Right renal cortex interstitium (tissue), 3 donors: ENCODE data around the gene TENM4. TPM values are rescaled to one million over a fixed set of nuclear protein-coding genes. Genes with fewer than 3 reads are reported as not detected.

Experiments used
- DNase-seq, 3 donors: peaks; one replicate each; pipeline ENCODE4 v3.0.0-alpha.2; 2013; ENCODE audit warnings: low read depth in 3 of 3, low spot score in 2 of 3
- polyA plus RNA-seq, 3 donors: library from polyadenylated mRNA; unstranded; fragments of 120-200 nt; gene quantifications; one replicate each; pipeline ENCODE4 v1.2.1, GENCODE V29; 2013; ENCODE audit not compliant: insufficient read length in 3 of 3

TENM4 gene
- polyA plus RNA-seq = 10 to 100 TPM; 20.2 to 22.7 (median 21.1) TPM

DNA sequence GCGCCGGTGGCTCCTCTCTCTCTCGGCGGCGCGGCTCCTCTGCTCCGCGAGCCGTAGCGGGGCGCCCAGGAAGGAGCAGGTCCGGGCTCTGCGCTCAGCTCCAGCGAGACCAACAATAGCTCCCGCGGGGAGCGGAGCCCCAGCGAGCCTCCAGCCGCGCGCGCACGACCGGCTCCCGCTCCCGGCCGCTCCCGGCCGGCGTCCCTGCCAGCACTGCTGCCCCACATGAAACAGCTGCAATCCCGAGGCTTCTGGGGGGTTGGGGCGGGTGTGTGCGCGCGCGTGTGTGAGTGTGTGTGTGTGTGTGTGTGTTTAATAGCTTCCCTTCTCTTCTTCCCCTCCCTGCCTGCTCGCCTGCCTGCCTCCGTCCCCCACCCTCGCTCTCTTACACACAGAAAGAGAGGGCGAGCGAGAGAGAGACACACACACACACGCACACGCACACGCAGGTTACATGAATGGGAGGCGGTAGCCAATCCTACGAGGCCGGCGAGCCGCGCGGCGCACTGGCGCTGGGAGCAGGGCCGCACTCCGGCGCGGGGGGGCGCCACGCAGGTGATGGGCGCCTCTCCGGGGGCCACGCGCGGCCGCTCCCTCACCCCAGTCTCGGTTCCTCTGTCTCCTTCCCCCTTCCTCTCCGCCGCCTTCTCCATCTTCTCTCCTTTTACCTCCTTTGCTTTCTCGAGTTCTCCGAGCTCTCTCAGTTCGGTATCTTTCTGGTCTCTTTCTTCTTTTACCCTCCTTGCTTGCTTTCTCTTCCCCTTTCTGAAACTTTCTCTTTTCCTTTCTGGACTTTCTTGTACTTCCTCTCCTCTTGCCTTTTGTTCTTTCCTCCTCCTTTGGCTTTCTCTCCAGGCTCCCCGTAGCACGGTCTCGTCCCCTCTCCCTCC lies at the start of gene TENM4:
Gene TENM4 (minus strand): TSS at position 460 of the 890 bp plus-strand sequence. CDS start 371,086 bp downstream, outside the sequence.
- peak; percentile 72 to 77 (median 77) for DNase-seq

DNA sequence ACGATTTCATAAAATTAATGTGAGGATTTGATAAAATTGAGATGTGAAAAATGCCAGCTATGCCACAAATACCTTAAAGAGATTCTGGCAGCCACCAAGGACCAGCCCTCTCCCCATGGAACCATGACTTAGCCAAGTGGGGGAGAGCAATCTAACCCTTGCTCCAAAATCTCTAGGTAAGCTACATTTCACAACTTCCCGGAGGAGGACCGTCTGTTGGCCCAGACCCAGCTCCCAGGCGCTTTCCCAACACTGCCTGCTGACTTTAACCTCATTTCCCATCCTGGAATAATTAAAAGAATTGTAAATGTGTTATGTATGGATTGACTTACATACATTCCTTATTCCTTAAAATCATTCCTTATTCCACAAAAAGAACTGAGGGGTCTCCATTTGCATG lies 47.5 kb upstream of the TENM4 start:
- no peak for DNase-seq

DNA sequence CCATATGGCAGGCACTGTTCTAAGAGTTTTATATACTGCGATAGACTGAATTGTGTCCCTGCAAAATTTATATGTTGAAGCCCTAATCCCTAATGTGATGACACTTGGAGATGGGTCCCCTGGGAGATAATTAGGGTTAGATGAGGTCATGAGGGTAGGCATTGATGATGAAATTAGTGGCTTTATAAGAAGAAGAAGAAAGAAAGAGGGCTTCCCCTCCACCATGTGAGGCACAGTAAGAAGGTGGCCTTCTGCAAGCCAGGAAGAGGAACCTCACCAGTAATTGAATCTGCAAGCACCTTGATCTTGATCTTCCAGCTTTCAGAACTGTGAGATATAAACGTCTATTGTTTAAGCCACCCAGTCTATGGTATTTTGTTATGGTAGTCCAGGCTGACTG lies 46.6 kb upstream of the TENM4 start:
- no peak for DNase-seq

DNA sequence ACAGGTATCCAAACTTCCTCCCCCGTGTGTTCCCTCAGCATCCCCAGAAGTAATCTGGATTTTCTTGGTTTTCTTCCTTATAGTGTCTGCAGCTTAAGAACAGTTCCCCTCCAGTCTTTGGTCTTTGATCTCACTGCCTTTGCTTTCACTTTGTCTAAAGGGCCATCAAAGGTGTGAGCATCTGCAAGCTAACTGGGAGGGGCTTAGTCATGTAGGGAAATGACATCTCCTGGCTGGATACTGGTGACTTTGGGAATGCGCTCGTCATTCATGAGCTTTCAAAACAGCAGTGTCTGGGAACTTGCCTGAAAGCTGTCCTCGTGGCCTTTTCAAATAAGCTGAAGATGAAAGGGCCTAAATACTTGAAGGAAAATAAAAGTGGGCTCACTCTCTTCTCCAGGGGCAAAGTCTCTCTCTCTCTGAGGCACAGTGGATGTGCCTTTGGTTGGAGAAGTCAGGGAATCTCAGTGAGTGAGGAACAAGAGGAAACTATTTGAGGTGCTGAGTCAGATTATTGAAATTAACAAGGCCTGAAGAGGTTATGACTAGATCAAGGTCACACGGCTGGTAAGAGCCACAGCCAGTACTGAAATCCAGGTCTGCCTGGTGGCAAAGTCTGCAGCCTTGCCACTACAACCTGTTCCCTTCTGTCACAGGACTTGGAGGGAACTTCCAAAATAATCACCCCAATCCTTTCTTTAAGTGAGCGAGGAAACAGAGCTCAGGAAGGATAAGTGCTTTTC lies 45.6 kb upstream of the TENM4 start:
- DNase-seq = no peak

DNA sequence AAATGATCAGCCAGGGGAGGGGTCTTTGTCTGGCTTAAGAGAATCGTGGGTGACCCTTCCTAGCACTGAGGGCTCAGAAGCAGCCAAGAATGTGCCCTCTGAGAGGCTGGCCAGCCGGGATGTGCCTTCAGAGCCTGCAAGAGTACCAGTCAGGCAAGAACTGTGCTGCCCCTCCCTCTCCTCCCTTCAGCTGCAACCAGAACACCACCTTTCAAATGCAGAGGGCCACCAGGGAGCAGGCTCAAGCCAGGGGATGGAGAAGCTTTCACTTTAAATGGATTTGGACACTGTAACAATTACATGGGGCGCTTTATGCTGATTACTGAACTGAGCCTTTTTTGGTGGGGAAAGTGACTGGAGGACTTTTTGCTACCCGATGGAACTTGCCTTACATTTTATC lies 44.9 kb upstream of the TENM4 start:
- DNase-seq = no peak

DNA sequence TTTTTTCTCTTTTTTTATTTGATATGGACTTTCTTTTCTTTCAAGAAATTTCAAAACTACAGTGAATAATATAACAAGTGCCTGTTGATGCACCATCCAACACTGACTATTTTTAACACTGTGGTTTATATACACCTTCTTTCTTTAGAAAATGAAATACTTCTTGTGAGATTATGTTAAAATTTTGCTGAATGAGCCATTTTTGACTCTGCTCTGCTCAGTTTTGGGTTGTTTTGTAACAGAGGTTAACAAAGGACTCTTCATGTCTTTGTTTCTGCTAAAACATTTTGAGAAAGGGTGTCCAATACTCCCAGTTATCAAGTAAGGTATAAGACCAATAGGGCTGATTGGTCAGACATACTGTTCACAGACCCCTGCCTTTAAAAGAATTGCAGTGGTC lies 44.0 kb upstream of the TENM4 start:
- DNase-seq = no peak

DNA sequence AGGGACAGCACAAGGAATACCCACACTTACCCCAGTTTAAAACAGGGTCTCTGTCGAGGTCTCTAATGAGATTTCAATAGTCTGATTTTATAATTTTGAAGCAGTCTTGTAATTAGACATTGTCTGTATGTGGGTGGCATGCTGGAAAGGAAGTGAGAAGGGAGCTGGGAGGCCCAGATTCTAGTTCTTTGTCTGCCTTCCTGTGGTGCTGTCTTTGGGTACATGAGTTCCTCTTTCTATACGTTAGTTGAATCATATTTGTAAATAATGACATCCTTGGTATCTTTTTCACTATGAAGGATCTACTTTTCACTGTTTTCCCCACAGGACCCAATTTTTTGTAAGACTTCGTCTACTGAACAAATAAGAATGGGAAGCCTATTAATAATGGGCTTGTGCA lies 42.0 kb upstream of the TENM4 start:
- DNase-seq = no peak

DNA sequence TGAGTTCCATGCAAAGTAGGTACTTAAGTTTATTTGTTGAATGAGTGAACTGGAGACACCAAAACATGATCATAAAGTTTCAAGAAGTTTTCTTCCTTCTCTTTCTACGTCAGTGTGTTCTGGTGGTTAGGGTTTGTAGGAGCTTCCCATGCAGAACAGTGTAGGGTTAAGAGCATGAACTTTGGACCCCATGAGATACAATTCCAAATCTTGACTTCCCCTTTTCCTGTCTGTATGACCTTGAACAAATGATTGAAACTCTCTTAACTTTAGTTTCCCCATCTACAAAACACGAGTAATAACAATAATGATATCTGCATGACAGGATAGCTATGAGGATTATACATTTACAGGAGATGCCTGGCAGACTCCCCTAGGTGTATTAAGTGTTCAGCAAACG lies 41.0 kb upstream of the TENM4 start:
- no peak for DNase-seq

DNA sequence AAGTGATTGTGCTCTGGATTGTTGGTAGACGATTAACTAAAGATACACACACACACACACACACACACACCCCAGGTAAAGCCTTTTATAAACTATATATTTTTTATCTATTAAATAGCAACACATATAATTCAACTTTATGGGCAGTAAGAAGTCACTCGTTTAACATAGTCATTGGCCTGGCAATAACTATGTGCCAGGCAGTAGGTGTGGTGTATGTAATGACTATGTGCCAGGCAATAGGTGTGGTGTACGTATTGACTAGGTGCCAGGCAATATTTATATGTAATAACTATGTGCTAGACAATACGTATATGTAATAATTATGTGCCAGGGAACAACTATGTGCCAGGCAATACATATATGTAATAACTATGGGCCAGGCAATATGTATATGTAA lies 40.0 kb upstream of the TENM4 start:
- no peak for DNase-seq

DNA sequence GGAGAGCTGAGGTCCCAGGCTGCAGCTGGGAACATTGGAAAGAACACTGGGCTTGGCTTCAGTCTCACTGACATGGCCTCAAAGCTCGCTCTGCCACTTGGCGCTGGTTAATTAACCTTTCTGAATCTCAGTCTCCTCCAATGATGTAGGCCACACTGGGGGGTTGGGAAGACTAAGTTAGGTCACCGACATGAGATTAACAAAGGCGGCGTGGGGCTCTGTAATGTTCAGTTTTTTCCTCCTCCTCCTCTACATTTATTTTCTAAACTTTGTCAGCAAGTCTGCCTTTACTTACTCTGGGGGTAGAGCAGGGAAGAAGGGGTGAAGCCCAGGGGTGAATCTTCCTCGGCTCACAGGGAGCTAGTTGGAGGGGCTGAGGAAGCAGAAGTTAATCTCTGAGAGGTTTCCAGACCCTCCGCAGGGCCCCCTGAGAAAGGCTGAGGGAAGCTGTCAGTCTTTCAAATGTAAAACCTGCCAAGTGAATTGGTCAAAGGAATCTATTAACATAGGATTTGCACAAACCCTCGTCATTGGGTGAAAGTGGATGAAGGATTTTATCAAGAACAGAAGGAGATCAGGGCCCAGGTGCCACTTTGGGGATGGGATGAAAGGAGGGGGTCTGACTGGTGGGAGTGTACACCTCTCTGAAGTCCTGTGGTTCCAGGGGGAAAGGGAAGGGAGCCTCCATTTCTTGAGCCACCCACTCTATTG lies 32.1 kb upstream of the TENM4 start:
- DNase-seq = no peak

DNA sequence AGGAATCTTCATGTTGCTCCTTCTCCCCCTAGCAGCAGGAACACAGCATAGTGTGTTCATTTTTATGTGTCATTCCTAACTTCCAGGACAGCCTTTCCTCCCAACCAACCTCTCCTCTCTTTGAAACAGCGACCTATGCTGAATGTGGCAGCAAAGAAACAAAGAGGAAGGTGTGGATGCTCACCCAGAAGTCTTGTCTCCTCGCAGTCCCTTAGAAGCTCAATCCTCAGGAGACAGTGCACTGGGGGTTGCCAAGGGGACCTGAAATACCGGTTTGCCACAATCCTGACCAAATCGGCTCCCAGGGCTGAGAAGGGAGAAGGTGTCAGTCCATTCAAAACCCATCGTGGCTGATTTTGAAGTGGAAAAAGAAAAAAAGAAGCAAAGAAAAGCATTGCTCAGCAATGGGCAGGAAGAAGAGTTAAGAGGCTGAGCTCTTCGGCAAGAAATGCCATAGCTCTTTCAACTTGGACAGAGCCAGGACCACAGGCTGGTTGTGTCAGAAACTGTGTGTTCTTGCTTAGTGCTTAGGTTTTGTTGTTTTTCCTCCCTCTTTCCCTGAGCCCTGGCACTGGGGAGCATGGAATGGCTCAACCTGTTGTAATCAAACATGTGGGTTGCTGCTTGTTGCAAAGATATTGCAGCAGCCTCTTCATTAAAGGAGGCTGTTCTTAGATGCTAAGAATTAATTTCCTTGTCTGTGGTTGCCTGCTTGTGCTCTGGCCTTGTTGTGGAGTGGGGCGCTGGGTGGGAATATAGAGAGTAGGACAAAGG lies 30.4 kb upstream of the TENM4 start:
- no peak for DNase-seq

DNA sequence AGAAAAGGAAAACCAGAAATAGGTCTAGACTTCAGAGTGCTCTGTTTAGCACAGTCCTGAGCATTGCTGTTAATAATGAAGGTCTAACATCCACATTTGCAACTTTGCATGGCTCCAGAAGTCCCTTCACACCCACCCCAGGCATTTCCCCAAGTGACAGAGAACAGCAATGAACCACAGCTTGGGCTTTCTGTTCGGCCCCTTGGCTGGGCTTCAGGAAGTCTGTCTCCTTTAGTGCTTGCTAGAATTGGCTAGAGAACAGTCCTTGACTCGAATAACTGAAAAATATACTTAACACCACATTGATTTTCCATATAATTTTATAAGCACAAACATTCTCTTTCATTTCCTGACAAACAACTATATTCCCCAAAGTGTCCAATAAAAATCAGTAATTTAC lies 29.3 kb upstream of the TENM4 start:
- DNase-seq = no peak

DNA sequence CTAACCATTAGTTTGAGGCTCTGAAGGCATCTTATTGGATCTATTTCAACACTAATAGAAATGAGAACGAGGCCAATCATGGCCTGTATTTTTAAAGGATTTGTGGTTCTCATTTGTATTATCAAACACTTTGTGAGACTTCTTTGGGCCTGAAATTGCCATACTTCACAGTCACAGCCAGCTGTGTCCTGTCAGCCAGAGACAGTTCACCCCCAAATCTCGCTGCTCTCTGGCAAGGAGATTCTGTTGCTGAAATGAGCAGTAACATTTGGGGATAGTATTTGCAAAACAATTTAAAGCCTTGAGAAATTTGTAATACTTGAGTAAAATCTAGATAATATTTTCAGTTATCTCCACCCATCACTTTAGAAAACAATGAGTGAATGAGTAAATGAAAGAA lies 26.9 kb upstream of the TENM4 start:
- peak in 1 of 3 donors; percentile 17 for DNase-seq

DNA sequence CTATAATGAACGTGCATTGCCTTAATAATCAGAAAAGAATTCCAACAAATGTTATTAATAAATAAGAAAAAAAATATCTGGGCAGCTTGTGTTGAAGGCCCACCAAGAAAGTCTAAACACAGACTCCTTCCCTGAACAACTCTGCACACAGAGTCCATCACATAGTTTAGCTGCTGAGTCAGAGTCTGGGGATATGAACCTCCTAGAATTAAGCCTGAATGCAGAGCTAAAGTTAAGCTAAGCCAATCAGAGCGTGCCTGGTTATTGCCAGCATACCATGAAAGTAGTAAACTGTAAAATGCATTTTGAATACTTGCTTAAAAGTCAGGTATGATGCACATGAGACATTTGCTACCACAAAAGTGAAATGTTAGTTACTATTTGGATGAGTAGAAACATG lies 25.6 kb upstream of the TENM4 start:
- DNase-seq = no peak

DNA sequence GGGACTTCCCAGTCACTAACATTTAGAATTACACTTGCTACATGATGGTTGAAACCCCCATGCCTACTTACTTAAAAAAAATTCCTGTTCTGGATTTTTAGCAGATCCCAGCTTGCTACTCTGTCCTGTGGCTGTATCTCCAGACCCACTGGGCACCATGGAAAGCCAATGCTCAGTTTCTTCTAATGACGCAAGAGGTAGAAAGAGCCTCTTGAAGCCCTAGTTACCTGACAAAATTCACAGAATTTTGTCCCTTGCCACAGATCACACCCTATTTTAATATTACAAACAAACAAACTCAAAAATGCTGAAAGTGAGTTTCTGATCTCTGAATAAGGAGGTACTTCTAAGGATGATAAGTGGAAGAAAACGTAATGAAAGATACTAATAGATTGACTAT lies 24.3 kb upstream of the TENM4 start:
- DNase-seq = no peak

DNA sequence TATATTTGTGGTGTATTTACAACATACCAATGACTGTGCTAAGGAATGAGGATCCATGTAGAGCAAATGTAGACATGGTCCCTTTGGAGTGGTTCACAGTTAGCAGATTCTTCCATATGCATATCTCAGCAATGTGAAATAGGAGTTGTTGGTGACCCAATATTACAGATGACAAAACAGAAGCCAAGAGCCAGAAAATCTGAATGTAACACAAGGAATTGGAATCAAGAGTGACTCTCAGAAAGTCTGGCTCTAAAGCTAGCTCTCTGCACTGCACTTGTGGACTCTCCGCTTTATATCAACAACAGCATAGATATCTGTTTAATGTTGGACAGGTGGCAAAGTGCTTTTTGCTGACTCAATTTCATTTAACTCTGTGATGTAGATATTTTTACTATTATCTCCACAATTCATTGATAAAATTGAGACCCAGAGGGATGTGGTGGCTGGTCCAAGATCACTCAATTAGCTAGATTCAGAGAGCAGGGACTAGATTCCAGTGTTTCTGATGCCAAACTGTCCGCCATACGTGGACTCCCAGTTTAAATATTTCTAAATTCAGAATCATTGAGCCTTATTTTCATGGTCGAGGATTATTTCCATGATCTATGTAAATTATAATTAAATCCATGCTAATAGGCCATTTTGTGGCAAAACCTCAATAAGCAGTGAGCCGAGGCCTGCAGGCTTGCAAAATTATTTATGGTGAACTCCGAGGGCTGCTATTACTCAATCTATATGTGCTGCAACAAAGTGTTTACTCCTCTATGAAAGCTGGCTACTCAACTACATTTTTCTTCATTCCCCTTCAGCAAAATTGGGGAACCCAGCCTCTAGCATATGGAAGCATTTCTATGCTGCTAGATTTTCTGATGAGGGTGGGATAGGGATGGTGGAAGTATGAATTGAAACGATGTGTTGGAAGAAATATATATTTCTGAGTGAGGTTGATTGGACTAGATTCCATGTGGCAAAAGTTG lies 21.1 kb upstream of the TENM4 start:
- DNase-seq = no peak

DNA sequence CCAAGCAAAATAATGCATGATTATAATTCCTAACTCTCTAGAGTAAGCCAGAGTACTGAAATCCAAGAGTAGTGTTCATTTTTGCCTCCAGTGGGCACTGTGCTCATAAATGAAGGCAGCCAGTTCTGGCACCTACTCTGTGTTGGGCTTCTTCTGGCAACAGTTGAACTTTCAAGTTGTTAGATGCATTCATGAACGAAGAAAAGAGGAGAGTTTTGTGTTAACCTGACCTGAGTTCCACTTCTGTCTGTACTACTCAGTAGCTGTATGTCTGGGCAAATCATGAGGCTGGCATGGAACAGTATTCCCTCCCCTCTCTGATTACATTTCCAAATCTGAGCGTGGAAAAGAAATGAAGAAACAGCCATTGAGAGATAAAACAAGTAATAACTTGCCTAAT lies 20.3 kb upstream of the TENM4 start:
- peak in 2 of 3 donors; percentile 23 to 33 for DNase-seq

DNA sequence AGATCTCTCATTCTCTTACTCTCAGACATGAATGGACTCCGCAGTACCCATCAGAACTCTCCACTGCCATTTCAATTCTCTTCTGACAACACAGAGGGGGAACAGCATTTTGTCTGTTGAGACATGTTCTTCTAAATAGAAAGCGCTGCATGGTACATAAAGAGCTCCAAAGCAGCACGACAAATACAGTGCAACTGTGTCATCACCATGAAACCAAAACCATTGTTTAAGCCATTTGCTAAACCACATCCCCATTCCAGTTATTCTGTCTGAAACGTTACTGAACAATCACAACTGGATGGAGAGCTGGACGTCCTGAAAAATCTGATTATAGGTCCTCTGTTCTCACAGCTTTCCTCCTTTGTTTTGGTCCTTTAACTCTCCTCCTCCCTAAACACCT lies 17.9 kb upstream of the TENM4 start:
- DNase-seq = no peak

DNA sequence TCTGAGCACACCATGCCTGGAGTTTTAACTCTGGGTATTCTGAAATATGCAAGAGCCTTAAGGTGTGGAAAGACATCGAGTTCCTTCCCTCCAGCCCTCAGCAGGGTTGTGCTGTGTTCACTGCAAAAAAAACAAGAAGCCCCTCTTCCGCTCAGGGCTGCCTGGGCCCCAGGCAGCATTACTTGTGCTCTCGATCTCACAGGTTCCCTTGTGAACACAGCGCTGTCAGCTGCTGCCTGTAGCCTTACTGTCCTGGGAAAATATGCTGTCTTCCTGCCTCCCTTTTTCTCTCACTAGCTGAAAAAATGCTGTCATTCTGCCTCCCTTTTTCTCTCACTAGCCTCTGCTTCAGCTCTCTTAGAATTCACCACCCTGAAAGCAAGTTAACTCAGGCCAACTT lies 15.7 kb upstream of the TENM4 start:
- no peak for DNase-seq
